Measurements from ENCODE around the gene DOCK10. TPM values are rescaled to one million over a fixed set of nuclear protein-coding genes. Genes with fewer than 3 reads are reported as not detected.

DOCK10 gene
- total RNA-seq, 6 experiments from 2014 or later: 61.1 to 78.8 (median 75.8) TPM

DNA sequence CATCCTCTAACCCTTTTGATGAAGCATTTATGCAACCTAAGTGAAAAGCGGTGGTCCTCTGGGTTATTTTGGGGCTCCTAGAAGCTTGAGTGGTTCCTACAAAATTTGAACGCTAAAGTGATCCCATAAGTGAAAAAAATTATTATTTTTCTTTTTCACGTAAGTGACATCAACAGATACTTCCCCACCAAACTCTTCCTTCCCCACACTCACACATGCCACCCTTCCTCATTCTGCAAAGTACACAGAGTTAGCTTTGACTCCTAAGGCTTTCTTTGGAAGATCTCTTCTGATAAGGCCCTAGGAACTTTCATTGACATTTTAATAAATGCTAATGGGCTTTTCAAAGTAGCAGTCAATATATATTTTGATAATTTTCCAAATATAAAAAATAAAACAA is 109.7 kb downstream of the DOCK10 start:
- peaks cover 48% of the 10 kb centered on the region for H3K36me3 Mint-ChIP-seq (ENCODE audit: low read depth)

DNA sequence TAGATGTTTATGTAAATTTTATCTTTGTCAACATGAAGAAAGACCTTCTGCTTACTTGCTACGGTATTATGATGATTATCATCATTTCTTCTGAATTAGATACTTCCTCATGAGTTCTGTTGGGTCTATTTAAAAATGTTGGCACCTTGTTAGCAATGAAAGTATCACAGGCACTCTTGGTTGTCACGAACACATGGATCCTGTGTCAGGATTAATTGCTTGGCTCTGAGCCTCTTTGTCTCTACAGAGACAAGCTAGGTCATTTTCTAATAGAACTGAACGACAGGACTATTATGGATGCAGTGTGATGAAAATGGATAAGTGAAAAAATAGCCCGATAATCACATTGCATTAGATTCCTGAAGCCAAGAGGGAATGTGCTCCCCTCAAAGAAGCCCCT is 110.3 kb downstream of the DOCK10 start:
- DNase-seq: no peak
- H3K4me3 Mint-ChIP-seq: no peak overlapping the region
- peaks cover 72% of the 10 kb centered on the region for H3K4me1 Mint-ChIP-seq (ENCODE audit: low read depth)
- H3K9me3 Mint-ChIP-seq: no peaks in the 10 kb centered on the region
- H3K27ac Mint-ChIP-seq: no peak overlapping the region; the same call in 1 of the 2 replicates
- H3K36me3 Mint-ChIP-seq (ENCODE audit: low read depth): peaks cover 54% of the 10 kb centered on the region
- TF ChIP-seq, protein P1, sequence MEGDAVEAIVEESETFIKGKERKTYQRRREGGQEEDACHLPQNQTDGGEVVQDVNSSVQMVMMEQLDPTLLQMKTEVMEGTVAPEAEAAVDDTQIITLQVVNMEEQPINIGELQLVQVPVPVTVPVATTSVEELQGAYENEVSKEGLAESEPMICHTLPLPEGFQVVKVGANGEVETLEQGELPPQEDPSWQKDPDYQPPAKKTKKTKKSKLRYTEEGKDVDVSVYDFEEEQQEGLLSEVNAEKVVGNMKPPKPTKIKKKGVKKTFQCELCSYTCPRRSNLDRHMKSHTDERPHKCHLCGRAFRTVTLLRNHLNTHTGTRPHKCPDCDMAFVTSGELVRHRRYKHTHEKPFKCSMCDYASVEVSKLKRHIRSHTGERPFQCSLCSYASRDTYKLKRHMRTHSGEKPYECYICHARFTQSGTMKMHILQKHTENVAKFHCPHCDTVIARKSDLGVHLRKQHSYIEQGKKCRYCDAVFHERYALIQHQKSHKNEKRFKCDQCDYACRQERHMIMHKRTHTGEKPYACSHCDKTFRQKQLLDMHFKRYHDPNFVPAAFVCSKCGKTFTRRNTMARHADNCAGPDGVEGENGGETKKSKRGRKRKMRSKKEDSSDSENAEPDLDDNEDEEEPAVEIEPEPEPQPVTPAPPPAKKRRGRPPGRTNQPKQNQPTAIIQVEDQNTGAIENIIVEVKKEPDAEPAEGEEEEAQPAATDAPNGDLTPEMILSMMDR (IDR thresholded peaks at IDR 0.05): no peak
- H3K27me3 Mint-ChIP-seq (ENCODE audit: insufficient read depth): no peaks in the 10 kb centered on the region

More for the DNA sequence above, 109.7 kb downstream of the DOCK10 start:
- H3K27ac Mint-ChIP-seq: no peak overlapping the region; the same call in 1 of the 2 replicates
- H3K4me1 Mint-ChIP-seq (ENCODE audit: low read depth): peaks cover 72% of the 10 kb centered on the region
- no peaks in the 10 kb centered on the region for H3K27me3 Mint-ChIP-seq (ENCODE audit: insufficient read depth)
- no peak for DNase-seq
- TF ChIP-seq, protein P1 (IDR thresholded peaks at IDR 0.05): no peak
- H3K4me3 Mint-ChIP-seq: no peak overlapping the region
- H3K9me3 Mint-ChIP-seq: no peaks in the 10 kb centered on the region

DNA sequence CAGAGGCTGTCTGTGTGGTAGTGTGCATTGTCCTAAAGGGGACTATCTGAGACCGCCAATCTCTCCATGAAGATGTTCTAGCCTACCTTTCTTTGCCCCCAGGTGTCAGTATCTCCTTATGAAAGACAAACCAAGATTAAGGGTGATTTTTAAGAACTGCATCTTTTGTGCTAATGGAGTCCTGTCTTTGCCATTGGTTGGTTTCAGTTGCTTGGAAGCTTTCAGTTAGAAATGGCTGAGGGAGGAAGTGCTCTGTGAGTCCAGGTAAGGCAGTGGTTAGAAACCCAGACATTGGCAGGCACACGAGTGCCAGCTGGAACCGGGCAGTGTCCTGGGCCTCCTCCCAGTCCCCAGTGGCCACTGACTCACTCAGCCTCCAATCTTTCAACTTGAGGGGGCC is 111.3 kb downstream of the DOCK10 start:
- TF ChIP-seq, protein P1 (IDR thresholded peaks at IDR 0.05): peak; percentile 28; the same call in 1 of the 2 replicates
- DNase-seq: no peak
- Mint-ChIP-seq H3K9me3 (no peaks in the 10 kb centered on the region), H3K4me1 (ENCODE audit: low read depth) (peaks cover 81% of the 10 kb centered on the region), H3K27ac (peak overlapping the region; percentile 30), H3K4me3 (no peak overlapping the region), H3K27me3 (ENCODE audit: insufficient read depth) (no peaks in the 10 kb centered on the region), H3K36me3 (ENCODE audit: low read depth) (peaks cover 60% of the 10 kb centered on the region)

DNA sequence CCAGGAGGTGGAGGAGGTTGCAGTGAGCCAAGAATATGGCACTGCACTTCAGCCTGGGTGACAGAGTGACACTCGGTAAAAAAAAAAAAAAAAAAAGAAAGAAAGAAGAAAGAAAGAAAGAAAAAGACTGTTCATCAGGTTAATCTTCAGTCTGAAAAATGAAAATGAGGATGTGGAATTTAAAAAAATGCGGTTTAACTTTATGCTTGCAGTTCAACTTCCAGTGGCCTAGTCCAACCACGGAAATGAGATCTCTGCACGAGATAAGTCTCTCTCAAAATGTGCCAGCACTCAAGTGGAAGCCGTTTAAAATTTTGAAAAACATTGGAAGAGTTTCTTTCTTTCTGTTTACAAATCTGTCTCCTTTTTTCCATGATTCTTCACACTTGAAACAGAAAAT is 112.1 kb downstream of the DOCK10 start:
- no peak for DNase-seq
- TF ChIP-seq, protein P1 (IDR thresholded peaks at IDR 0.05): no peak
- H3K27ac Mint-ChIP-seq: peak overlapping the region; percentile 30
- no peaks in the 10 kb centered on the region for H3K9me3 Mint-ChIP-seq
- H3K36me3 Mint-ChIP-seq (ENCODE audit: low read depth): peaks cover 69% of the 10 kb centered on the region
- no peaks in the 10 kb centered on the region for H3K27me3 Mint-ChIP-seq (ENCODE audit: insufficient read depth)
- peaks cover 89% of the 10 kb centered on the region for H3K4me1 Mint-ChIP-seq (ENCODE audit: low read depth)
- H3K4me3 Mint-ChIP-seq: no peak overlapping the region

DNA sequence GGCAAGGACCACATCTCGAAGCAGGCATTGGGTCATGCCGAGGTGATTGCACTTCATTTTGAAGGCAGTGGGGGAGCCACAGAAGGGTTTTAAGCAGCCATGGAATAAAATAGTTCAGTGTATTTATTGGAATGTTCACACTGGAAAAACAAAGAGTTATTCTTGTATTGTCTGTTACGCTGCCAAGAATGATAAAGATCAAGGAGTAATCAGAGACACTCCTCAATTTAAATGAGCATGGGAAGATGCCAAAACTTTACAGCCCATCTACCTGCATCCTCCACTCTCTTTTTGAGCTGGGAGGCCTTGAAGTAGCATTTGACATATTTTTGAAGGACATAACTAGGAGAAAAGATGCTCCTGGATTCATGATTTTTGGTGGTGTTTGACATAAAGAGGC is 112.8 kb downstream of the DOCK10 start:
- Mint-ChIP-seq H3K27ac (peak overlapping the region; percentile 98; the same call in 1 of the 2 replicates), H3K36me3 (ENCODE audit: low read depth) (peaks cover 64% of the 10 kb centered on the region)

More for the DNA sequence above, 112.8 kb downstream of the DOCK10 start:
- TF ChIP-seq, protein P1 (IDR thresholded peaks at IDR 0.05): no peak
- Mint-ChIP-seq H3K4me1 (ENCODE audit: low read depth) (peaks cover 89% of the 10 kb centered on the region), H3K4me3 (no peak overlapping the region), H3K9me3 (no peaks in the 10 kb centered on the region), H3K27me3 (ENCODE audit: insufficient read depth) (no peaks in the 10 kb centered on the region)
- DNase-seq: no peak
